DOHH2 (cell line): Measurements from ENCODE around the gene CCL11.

Experiments
- H3F3A ChIP-seq: fragments of 200-600 bp; sonication (generic), shearing (Covaris generic); 2 replicates; pipeline ENCODE4 v1.6.0; 2016; ENCODE audit warnings: antibody characterized with exemption, mild to moderate bottlenecking; ENCODE audit not compliant: control insufficient read depth, insufficient read depth
- H3K27ac ChIP-seq: fragments of 200-600 bp; sonication (generic); 2 replicates; pipeline ENCODE4 v1.5.1; 2014; ENCODE audit warnings: low read depth, mild to moderate bottlenecking, low read length, moderate library complexity
- H3K27me3 ChIP-seq: fragments of 200-600 bp; sonication (generic); 2 replicates; pipeline ENCODE4 v1.6.1; 2014; ENCODE audit warnings: mild to moderate bottlenecking, low read length, mixed read lengths; ENCODE audit not compliant: control insufficient read depth
- H3K36me3 ChIP-seq: fragments of 200-600 bp; sonication (generic); 2 replicates; pipeline ENCODE4 v1.6.1; 2014; ENCODE audit warnings: mild to moderate bottlenecking, low read length, moderate library complexity, mixed read lengths; ENCODE audit not compliant: control insufficient read depth
- H3K4me1 ChIP-seq: fragments of 200-600 bp; sonication (generic); 2 replicates; pipeline ENCODE4 v1.6.1; 2014; ENCODE audit warnings: mild to moderate bottlenecking, low read length, mixed read lengths; ENCODE audit not compliant: control insufficient read depth
- H3K4me2 ChIP-seq: fragments of 200-600 bp; sonication (generic); 2 replicates; pipeline ENCODE4 v1.6.0; 2014; ENCODE audit warnings: mild to moderate bottlenecking, low read length, moderate library complexity
- H3K4me3 ChIP-seq: fragments of 200-600 bp; sonication (generic); 2 replicates; pipeline ENCODE4 v1.5.1; 2014; ENCODE audit warnings: mild to moderate bottlenecking, low read length, mixed read lengths
- H3K79me2 ChIP-seq: fragments of 200-600 bp; sonication (generic); 2 replicates; pipeline ENCODE4 v1.6.1; 2014; ENCODE audit warnings: mild to moderate bottlenecking, low read length, mixed read lengths; ENCODE audit not compliant: control insufficient read depth
- H3K9me2 ChIP-seq: fragments of 200-600 bp; sonication (generic); replicated peaks from 2 replicates; pipeline ENCODE4 v1.6.1; 2014; ENCODE audit warnings: mild to moderate bottlenecking, low read length, mixed read lengths; ENCODE audit not compliant: control insufficient read depth
- H3K9me3 ChIP-seq: fragments of 200-600 bp; sonication (generic); 2 replicates; pipeline ENCODE4 v1.6.1; 2014; ENCODE audit warnings: antibody characterized with exemption, low read length, mixed read lengths; ENCODE audit not compliant: control insufficient read depth, insufficient read depth
- H4K20me1 ChIP-seq: fragments of 200-600 bp; sonication (generic); 2 replicates; pipeline ENCODE4 v1.6.0; 2014; ENCODE audit warnings: low read depth, mild to moderate bottlenecking, antibody characterized with exemption, low read length, moderate library complexity; ENCODE audit not compliant: control insufficient read depth, insufficient read depth
- EZH2phosphoT487 ChIP-seq: fragments of 200-600 bp; sonication (generic); IDR thresholded peaks from 2 replicates; pipeline ENCODE4 v1.6.1; 2017; ENCODE audit warnings: borderline replicate concordance, mild to moderate bottlenecking, antibody characterized with exemption, low read length, moderate library complexity, mixed read lengths
- TF ChIP-seq, protein P1 (sequence below): fragments of 200-600 bp; sonication (generic); IDR thresholded peaks from one replicate; pipeline ENCODE4 v1.5.1; 2014; ENCODE audit warnings: antibody characterized with exemption, mild to moderate bottlenecking, low read depth, low read length; ENCODE audit not compliant: poor library complexity, severe bottlenecking

Gene CCL11

DNA sequence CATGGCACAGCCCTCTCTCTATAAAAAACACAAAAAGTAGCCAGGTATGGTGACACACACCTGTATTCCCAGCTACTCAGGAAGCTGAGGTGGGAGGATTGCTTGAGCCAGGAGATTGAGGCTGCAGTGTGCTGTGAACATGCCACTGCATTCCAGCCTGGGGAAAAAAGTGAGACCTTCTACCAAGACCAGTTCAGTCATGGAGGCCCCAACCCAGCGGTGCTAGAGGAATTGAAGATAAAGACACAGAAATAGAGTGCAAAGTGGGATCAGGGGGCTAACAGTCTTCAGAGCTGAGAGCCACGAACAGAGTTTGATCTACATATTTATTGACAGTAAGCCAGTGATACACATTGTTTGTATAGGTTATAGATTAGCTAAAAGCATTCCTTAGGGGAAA is 18.1 kb downstream of the CCL11 start:
- Histone ChIP-seq H3K4me2 (no peak overlapping the region), H3K79me2 (no peaks in the 10 kb centered on the region), H4K20me1 (no peaks in the 10 kb centered on the region), H3K9me2 (no peaks in the 10 kb centered on the region), H3K27me3 (no peaks in the 10 kb centered on the region; the same call in 1 of the 2 replicates), H3K9me3 (no peaks in the 10 kb centered on the region), H3K4me3 (no peak overlapping the region), H3F3A (no peaks in the 10 kb centered on the region), H3K27ac (no peak overlapping the region), H3K36me3 (no peaks in the 10 kb centered on the region), H3K4me1 (no peaks in the 10 kb centered on the region)
- no peak for TF ChIP-seq EZH2phosphoT487
- TF ChIP-seq, protein P1, sequence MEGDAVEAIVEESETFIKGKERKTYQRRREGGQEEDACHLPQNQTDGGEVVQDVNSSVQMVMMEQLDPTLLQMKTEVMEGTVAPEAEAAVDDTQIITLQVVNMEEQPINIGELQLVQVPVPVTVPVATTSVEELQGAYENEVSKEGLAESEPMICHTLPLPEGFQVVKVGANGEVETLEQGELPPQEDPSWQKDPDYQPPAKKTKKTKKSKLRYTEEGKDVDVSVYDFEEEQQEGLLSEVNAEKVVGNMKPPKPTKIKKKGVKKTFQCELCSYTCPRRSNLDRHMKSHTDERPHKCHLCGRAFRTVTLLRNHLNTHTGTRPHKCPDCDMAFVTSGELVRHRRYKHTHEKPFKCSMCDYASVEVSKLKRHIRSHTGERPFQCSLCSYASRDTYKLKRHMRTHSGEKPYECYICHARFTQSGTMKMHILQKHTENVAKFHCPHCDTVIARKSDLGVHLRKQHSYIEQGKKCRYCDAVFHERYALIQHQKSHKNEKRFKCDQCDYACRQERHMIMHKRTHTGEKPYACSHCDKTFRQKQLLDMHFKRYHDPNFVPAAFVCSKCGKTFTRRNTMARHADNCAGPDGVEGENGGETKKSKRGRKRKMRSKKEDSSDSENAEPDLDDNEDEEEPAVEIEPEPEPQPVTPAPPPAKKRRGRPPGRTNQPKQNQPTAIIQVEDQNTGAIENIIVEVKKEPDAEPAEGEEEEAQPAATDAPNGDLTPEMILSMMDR = no peak

DNA sequence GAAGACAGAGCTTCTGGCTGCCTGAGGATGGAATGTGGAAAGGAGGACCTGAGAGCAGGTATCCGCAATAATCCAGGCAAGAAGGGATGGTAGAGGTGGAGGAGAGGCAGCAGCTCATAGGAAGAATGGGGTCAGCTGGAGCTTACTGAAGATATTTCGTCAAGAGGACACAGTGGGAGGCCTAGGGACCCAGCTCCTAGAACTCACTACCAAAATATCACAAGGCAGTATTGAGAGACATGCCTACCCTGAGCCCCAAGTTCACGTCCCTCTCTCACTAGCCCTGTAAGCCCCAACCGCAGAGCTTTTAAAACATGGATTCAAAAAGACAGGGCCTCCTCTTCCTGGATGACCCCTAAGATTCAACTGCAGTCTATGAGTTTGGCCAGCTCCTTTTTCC is 19.5 kb downstream of the CCL11 start:
- H3F3A ChIP-seq = no peaks in the 10 kb centered on the region
- no peak overlapping the region for H3K4me2 ChIP-seq
- H3K4me1 ChIP-seq = no peaks in the 10 kb centered on the region
- no peaks in the 10 kb centered on the region; the same call in 1 of the 2 replicates for H3K27me3 ChIP-seq
- no peak overlapping the region for H3K4me3 ChIP-seq
- no peaks in the 10 kb centered on the region for H3K9me2 ChIP-seq
- no peaks in the 10 kb centered on the region for H4K20me1 ChIP-seq
- H3K27ac ChIP-seq = no peak overlapping the region
- no peak for TF ChIP-seq EZH2phosphoT487
- TF ChIP-seq, protein P1 = no peak
- H3K36me3 ChIP-seq = no peaks in the 10 kb centered on the region
- H3K79me2 ChIP-seq = no peaks in the 10 kb centered on the region
- no peaks in the 10 kb centered on the region for H3K9me3 ChIP-seq

GRCh38 chr17:34305606-34306005 is 20.1 kb downstream of the CCL11 start:
- Histone ChIP-seq H3K27ac (no peak overlapping the region), H3F3A (no peaks in the 10 kb centered on the region), H3K9me2 (no peaks in the 10 kb centered on the region), H3K4me3 (no peak overlapping the region), H3K27me3 (no peaks in the 10 kb centered on the region; the same call in 1 of the 2 replicates), H3K4me2 (no peak overlapping the region), H3K79me2 (no peaks in the 10 kb centered on the region), H3K4me1 (no peaks in the 10 kb centered on the region), H3K36me3 (no peaks in the 10 kb centered on the region), H3K9me3 (no peaks in the 10 kb centered on the region), H4K20me1 (no peaks in the 10 kb centered on the region)
- TF ChIP-seq, protein P1 = no peak
- no peak for TF ChIP-seq EZH2phosphoT487
